GM21367 (cell line): ENCODE data around the gene NTN1.
"Not testable (repeated sequence)": the region's sequence is repeated elsewhere in the genome, so short reads cannot be mapped to it uniquely, and the experiment has no call there.

ENCODE experiments used
- ATAC-seq: cut with Tn5 transposase; IDR thresholded peaks from one replicate; pipeline ENCODE4 v1.9.1; 2021; ENCODE audit not compliant: unreplicated experiment

The NTN1 gene

GRCh38 chr17:9241371-9241712, 220.0 kb downstream of the NTN1 start:
- ATAC-seq = no peak

GRCh38 chr17:9241774-9242496, 220.6 kb downstream of the NTN1 start:
- ATAC-seq = no peak

- ATAC-seq = no peak
These were observed 221.2 kb downstream of the NTN1 start for GRCh38 chr17:9242497-9242881.

- ATAC-seq = no peak
These were observed 221.7 kb downstream of the NTN1 start for GRCh38 chr17:9242983-9243382.

GRCh38 chr17:9244066-9245052, 223.0 kb downstream of the NTN1 start:
- ATAC-seq = no peak

- ATAC-seq = no peak
These were observed 226.2 kb downstream of the NTN1 start for GRCh38 chr17:9247401-9247938.

- ATAC-seq = no peak
These were observed 228.1 kb downstream of the NTN1 start for GRCh38 chr17:9249245-9249953.

GRCh38 chr17:9251273-9251672, 230.0 kb downstream of the NTN1 start:
- ATAC-seq = no peak

GRCh38 chr17:9253308-9253707, 232.0 kb downstream of the NTN1 start:
- no peak for ATAC-seq

- ATAC-seq = no peak
These were observed 233.5 kb downstream of the NTN1 start for GRCh38 chr17:9254841-9255240.

- ATAC-seq = no peak
These were observed 234.5 kb downstream of the NTN1 start for GRCh38 chr17:9255833-9256232.

- no peak for ATAC-seq
These were observed 235.0 kb downstream of the NTN1 start for GRCh38 chr17:9256361-9256750.

- no peak for ATAC-seq
These were observed 235.7 kb downstream of the NTN1 start for GRCh38 chr17:9256751-9257629.

GRCh38 chr17:9257630-9257965, 236.3 kb downstream of the NTN1 start:
- not testable (repeated sequence) for ATAC-seq

- no peak for ATAC-seq
These were observed 237.1 kb downstream of the NTN1 start for GRCh38 chr17:9258115-9259015.

- ATAC-seq = no peak
These were observed 238.1 kb downstream of the NTN1 start for GRCh38 chr17:9259419-9259818.

- no peak for ATAC-seq
These were observed 240.0 kb downstream of the NTN1 start for GRCh38 chr17:9261081-9262012.

GRCh38 chr17:9266031-9266680, 244.8 kb downstream of the NTN1 start:
- ATAC-seq = no peak
